ENCODE results near the gene RSBN1.
"Not testable (repeated sequence)": the region's sequence is repeated elsewhere in the genome, so short reads cannot be mapped to it uniquely, and the experiment has no call there.

RSBN1 gene

DNA sequence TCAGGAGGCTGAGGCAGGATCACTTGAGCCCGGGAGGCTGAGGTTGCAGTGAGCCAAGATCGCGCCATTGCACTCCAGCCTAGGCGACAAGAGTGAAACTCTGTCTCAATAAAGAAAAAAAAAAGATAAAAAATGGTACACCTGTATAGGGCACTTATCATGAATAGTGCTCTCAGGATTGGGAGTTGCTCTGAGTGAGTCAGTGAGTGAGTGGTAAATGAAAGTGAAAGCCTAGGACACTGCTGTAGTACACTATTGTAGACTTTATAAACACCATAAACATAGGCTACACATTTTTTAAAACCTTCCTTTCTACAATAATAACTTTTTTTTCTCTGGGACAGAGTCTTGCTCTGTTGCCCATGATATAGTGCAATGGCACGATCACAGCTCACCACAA, 69.8 kb downstream of the RSBN1 start:
- DNase-seq, result peak in 1 of 5 experiments; percentile 61

DNA sequence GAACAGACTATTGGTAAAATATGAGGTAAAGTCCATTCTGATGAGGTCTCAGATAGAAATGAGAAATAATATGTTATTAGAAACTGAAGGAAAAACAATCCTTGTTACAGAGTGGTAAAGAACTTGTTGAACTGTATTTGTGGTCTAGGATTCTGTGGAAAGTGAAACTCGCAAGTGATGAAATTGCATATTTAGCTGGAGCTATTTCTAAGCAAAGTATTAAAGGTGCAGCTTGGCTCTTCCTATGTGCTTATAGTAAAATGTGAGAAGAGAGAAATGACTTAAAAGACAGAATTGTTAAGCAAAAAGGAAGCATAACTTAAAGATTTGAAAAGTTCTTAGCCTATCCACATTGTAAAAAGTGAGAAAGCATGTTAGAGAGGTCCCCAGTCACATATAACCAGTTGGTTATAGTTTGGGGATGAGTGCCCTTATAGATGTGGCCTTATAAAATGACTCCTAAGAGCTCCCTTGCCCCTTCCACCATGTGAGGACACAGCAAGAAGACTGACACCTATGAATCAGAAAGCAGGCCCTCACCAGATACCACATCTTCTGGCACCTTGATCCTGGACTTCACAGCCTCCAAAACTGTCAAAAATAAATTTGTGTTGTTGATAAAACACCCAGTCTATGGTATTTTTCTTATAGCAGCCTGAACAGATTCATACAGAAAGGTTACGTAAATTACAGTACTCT, 77.8 kb downstream of the RSBN1 start:
- peak in 1 of 5 experiments; percentile 60 for DNase-seq

DNA sequence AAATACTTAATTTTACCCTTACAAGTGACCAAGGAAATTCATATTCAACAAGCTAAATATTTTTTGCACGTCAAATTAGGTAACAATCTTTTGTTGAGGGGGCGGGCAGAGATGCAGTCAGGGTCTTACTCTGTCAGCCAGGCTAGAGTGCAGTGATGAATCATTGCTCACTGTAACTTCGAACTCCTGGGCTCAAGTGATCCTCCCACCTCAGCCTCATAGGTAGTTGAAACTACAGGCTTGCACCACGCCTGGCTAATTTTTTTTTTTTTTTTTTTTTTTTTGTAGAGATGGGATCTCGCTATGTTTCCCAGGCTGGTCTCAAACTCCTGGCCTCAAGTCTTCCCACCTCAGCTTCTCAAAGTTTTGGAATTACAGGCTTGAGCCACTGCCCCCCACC, 79.5 kb downstream of the RSBN1 start:
- DNase-seq, result no peak

DNA sequence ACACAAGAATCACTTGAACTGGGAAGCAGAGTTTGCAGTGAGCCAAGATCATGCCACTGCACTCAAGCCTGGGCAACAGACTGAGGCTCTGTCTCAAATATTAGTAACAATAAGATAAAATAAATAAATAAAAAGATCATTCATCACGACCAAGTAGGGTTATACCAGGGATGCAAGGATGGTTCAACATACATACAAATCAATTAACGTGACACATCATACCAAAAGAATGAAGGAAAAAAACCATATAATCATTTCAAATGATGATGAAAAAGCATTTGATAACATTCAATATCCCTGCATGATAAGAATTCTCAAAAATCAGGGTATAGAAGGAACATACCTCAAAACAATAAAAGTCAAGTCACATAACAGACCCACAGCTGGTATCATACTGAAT, 91.3 kb downstream of the RSBN1 start:
- no peak for DNase-seq

DNA sequence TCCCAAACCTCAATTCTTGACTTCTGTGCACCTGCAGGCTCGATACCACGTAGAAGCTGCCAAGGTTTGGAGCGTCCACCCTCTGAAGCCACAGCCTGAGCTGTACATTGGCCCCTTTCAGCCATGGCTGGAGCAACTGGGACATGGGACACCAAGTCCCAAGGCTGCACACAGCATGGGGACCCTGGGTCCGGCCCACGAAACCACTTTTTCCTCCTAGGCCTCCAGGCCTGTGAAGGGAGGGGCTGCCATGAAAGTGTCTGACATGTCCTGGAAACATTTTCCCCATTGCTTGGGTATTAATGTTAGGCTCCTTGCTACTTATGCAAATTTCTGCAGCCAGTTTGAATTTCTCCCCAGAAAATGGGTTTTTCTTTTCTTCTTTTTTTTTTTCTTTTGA, 93.7 kb downstream of the RSBN1 start:
- DNase-seq, result not testable (repeated sequence)

DNA sequence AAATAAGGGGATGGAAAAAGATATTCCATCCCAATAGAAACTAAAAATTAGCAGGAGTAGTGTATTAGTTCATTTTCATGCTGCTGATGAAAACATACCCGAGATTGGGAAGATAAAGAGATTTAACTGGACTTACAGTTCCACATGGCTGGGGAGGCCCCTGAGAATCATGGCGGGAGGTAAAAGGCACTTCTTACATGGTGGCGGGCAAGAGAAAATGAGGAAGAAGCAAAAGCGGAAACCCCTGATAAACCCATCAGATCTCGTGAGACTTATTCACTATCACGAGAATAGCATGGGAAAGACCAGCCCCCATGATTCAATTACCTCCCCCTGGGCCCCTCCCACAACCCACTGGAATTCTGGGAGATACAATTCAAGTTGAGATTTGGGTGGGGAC, 94.8 kb downstream of the RSBN1 start:
- DNase-seq, result not testable (repeated sequence)

DNA sequence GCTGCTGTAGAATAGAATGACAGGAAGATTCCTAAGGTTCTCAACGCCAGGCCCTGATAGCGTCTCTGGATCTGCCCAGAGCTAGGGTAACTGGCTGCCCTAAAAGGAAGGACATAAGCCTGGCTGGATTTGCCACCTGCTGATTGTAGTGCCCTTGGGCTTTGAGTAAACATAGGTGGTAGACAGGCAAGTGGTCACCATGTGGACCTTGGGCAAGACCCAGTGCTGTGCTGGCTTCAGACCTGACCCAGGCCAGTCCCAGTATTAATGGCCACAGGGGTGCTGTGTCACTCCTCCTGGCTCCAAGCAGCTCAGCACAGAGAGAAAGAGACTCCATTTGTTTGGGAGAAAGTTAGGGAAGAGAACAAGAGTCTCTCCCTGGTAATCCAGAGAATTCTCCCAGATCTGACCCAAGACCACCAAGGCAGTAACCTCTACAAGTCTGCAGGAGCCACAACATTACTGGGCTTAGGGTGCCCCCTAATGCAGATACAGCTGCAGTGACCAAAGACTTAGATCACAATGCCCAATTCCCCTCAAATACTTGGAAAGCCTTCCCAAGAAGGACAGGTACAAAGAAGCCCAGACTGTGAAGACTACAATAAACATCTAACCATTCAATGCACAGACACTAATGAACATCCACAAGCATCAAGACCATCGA, 97.5 kb downstream of the RSBN1 start:
- DNase-seq, result no peak

All from T-helper 2 cell (primary cell).